Testis (tissue), 5 donors: ENCODE data around the gene PPP1R7. TPM values are rescaled to one million over a fixed set of nuclear protein-coding genes. Genes with fewer than 3 reads are reported as not detected.
A peak's percentile ranks its signal among the peaks of the same experiment; 100 is the strongest.
"Not testable (repeated sequence)": the region's sequence is repeated elsewhere in the genome, so short reads cannot be mapped to it uniquely, and the experiment has no call there.

Source experiments
- DNase-seq: peaks from one replicate; pipeline ENCODE4 v3.0.0-alpha.2; 2019
- H3K27ac ChIP-seq, 2 donors: fragments of 200-600 bp; sonication (generic); one replicate each; pipeline ENCODE4 v1.5.1; 2019
- H3K27me3 ChIP-seq: fragments of 200-600 bp; sonication (generic); one replicate; pipeline ENCODE4 v1.5.1; 2019
- H3K36me3 ChIP-seq: fragments of 200-600 bp; sonication (generic); one replicate; pipeline ENCODE4 v1.5.1; 2017; ENCODE audit warnings: low read depth; ENCODE audit errors: missing control alignments
- H3K4me1 ChIP-seq: fragments of 200-600 bp; sonication (generic); one replicate; pipeline ENCODE4 v1.5.1; 2019
- H3K4me3 ChIP-seq, 2 donors: fragments of 200-600 bp; sonication (generic); one replicate each; pipeline ENCODE4 v1.5.1; 2017 to 2019
- H3K9me3 ChIP-seq: fragments of 200-600 bp; sonication (generic); one replicate; pipeline ENCODE4 v1.5.1; 2017
- POLR2A ChIP-seq: fragments of 450-650 bp; IDR thresholded peaks from one replicate; pipeline ENCODE4 v1.6.1; 2017; ENCODE audit warnings: antibody characterized with exemption, mild to moderate bottlenecking, moderate library complexity
- WGBS, 2 donors: methylation state at CpG; one replicate each; pipeline ENCODE4 v1.1.5; 2018; 5-methylcytosine and 5-hydroxymethylcytosine counted together
- intact Hi-C: fragments of 100-400 bp; cut with DNase I; formaldehyde crosslinking; loops from one replicate; pipeline ENCODE4 v1.15.1; 2023; ENCODE audit warnings: low total_unique reads
- long read RNA-seq, 2 donors: transcript quantifications; one replicate each; lab custom pipeline, GENCODE V29; 2026
- polyA plus RNA-seq: library from polyadenylated mRNA; stranded (reverse); fragments of 350-450 nt; fragmentation: Illumina TruSeq; extraction: RNeasy Lipid Tissue Mini Kit (QIAGEN cat#74804); gene quantifications from one replicate; pipeline ENCODE4 v1.2.3, GENCODE V29; 2014; ENCODE audit warnings: low read depth, low replicate concordance; ENCODE audit not compliant: insufficient read depth
- total RNA-seq, 2 donors: library from RNA; depleted of rRNA; stranded (reverse); fragments of >200 nt; gene quantifications; one replicate each; pipeline ENCODE4 v1.2.3, GENCODE V29; 2016
- TF ChIP-seq, protein P1 (sequence below), 3 experiments: fragments of 450-650 bp in 2 of 3; fragments of 200-600 bp in 1 of 3; sonication (generic) in 1 of 3; IDR thresholded peaks; one replicate each; pipeline ENCODE4 v1.5.1; 2016 to 2019; ENCODE audit warnings: antibody characterized with exemption in 3 of 3, mild to moderate bottlenecking in 2 of 3, moderate library complexity in 1 of 3

PPP1R7 gene, protein sequence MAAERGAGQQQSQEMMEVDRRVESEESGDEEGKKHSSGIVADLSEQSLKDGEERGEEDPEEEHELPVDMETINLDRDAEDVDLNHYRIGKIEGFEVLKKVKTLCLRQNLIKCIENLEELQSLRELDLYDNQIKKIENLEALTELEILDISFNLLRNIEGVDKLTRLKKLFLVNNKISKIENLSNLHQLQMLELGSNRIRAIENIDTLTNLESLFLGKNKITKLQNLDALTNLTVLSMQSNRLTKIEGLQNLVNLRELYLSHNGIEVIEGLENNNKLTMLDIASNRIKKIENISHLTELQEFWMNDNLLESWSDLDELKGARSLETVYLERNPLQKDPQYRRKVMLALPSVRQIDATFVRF
- total RNA-seq (100 to 1,000 TPM; 100 to 139 TPM), polyA plus RNA-seq (358 TPM)
- long read RNA-seq, donor 1, transcript PPP1R7-201 (10 exons, 2,386 nt): major isoform, 20 of 67 reads
- long read RNA-seq, donor 1, transcript PPP1R7-206 (9 exons, 965 nt): minor isoform, 7 of 67 reads
- long read RNA-seq, donor 1, partial matches to known transcripts: 38 of 67 reads
- long read RNA-seq, donor 1, other reads (novel, unspliced or antisense): 0 of 67 reads
- long read RNA-seq, donor 2, transcript PPP1R7-201 (10 exons, 2,386 nt): major isoform, 12 of 21 reads
- long read RNA-seq, donor 2, partial matches to known transcripts: 5 of 21 reads
- long read RNA-seq, donor 2, other reads (novel, unspliced or antisense): 0 of 21 reads

DNA sequence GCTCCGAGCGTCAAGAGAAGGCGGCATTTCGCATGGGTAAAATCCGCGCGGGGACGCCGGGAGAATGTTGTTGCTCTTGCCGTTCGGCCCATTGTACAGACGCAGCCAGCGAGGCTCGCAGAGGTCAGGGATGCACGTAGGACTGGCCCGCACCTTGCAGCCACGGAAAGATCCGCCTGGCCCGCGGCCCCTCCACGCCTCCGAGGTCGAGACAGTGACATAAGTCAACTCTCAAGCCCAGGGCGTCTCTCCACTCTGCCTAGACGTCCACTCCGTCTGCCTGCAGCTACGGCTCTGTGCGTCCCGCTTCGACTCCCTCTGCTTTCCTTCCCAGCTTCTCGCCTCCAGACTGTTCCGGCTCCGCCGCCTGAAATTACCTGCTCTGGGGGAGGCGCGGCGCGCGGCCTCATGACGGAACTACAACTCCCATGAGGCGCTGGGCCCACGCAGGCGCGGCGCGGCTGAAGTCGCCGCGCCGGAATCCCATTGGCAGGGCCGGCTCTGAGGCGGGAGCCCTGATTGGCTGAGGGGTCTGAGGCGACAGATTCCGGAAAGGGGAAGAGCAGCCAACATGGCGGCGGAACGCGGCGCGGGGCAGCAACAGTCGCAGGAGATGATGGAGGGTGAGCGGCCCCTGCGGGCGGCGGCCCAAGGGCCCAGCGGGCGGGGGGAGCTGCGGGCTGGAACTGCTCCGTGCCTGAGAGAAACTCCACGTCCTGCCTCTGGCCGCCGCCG lies at the start of gene PPP1R7:
PPP1R7 (plus strand) TSS at position 543 of the 735 bp plus-strand sequence; CDS start at position 572, 29 bp downstream.
- WGBS, 2 donors: 0 to 1% methylated on average over 18 to 69 of the region's 73 CpGs
- TF ChIP-seq POLR2A: peak; percentile 34
- TF ChIP-seq, protein P1, sequence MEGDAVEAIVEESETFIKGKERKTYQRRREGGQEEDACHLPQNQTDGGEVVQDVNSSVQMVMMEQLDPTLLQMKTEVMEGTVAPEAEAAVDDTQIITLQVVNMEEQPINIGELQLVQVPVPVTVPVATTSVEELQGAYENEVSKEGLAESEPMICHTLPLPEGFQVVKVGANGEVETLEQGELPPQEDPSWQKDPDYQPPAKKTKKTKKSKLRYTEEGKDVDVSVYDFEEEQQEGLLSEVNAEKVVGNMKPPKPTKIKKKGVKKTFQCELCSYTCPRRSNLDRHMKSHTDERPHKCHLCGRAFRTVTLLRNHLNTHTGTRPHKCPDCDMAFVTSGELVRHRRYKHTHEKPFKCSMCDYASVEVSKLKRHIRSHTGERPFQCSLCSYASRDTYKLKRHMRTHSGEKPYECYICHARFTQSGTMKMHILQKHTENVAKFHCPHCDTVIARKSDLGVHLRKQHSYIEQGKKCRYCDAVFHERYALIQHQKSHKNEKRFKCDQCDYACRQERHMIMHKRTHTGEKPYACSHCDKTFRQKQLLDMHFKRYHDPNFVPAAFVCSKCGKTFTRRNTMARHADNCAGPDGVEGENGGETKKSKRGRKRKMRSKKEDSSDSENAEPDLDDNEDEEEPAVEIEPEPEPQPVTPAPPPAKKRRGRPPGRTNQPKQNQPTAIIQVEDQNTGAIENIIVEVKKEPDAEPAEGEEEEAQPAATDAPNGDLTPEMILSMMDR (IDR thresholded peaks at IDR 0.05): peak in 1 of 3 experiments; percentile 10
- intact Hi-C loops: no loop called here

DNA sequence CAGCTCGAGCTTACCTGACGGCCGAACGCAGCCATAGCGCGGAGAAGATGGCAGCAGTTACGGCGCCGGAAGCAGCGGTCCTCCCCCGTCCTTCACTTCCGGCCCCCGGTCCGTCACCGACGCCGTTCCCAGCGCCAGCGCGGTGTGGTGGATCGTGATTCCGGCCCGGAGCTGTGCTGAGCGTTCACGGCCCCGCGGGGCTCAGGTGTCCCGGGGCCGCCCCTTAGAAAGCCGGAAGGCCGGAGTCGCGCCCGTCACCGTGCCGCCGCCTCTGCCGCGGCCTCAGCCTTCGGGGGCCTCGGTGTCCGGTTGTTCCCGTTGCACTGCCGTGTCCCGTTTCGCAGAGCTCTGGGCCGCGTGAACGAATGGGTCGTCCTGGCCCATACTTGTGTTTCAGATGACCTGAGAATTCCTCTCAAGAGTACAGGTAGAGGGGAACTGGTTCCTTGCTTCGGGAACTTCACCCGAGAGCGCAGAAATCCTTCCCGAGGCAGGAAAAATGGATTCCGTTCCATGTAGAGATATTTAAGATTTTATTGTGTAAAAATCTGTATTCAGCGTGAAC lies 47.9 kb upstream of the PPP1R7 start, which contains the start of gene MTERF4:
MTERF4 (minus strand) TSS at position 49 of the 565 bp plus-strand sequence; CDS start at position 35, 14 bp downstream.
- TF ChIP-seq POLR2A: peak; percentile 4
- TF ChIP-seq, protein P1 (IDR thresholded peaks at IDR 0.05): peak in 1 of 3 experiments; percentile 8
- intact Hi-C loops: no loop called here
- Histone ChIP-seq H3K4me3 (peak within 1 kb of the TSS; percentile 92 to 95), H3K27ac (peak within 1 kb of the TSS; percentile 90 to 93), H3K9me3 (no peaks in the 10 kb centered on the region), H3K4me1 (peaks cover 14% of the 10 kb centered on the region), H3K27me3 (no peaks in the 10 kb centered on the region), H3K36me3 (no peaks in the 10 kb centered on the region)
- peak; percentile 90 for DNase-seq
- WGBS, 2 donors: 0 to 1% methylated on average over 29 to 56 of the region's 56 CpGs

More for the DNA sequence above, at the start of gene PPP1R7:
- H3K4me3 ChIP-seq: peak within 1 kb of the TSS; percentile 87 to 91
- DNase-seq: peak; percentile 96
- H3K4me1 ChIP-seq: peaks cover 7% of the 10 kb centered on the region
- peak within 1 kb of the TSS; percentile 79 to 82 for H3K27ac ChIP-seq
- H3K9me3 ChIP-seq: no peaks in the 10 kb centered on the region
- H3K27me3 ChIP-seq: no peaks in the 10 kb centered on the region
- no peaks in the 10 kb centered on the region for H3K36me3 ChIP-seq

DNA sequence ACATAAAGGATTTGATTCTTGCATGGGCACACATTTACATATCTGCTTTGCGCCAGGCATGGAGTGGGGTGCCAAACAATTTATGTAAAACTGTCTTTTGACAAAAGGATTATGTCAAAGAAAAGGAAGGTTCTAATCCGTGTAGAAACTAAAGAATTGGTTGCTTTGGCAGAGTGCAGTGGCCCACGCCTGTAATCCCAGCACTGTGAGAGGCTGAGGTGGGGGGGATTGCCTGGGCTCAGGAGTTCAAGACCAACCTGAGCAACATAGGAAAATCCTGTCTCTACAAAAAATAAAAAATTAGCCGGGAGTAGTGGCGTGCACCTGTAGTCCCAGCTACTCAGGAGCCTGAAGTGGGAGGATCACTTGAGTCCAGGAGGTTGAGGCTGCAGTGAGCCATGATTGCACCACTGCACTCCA lies 47.1 kb upstream of the PPP1R7 start:
- H3K9me3 ChIP-seq: no peaks in the 10 kb centered on the region
- no peaks in the 10 kb centered on the region for H3K36me3 ChIP-seq
- no peaks in the 10 kb centered on the region for H3K27me3 ChIP-seq
- intact Hi-C loops: no loop called here
- H3K27ac ChIP-seq: no peak overlapping the region
- peaks cover 14% of the 10 kb centered on the region for H3K4me1 ChIP-seq
- peak; percentile 13 for DNase-seq
- H3K4me3 ChIP-seq: peak overlapping the region in 1 of 2 donors; percentile 95
- TF ChIP-seq POLR2A: no peak
- TF ChIP-seq, protein P1 (IDR thresholded peaks at IDR 0.05): no peak
- whole genome bisulfite sequencing, 2 donors: 32 to 43% methylated on average over 5 of the region's 5 CpGs

DNA sequence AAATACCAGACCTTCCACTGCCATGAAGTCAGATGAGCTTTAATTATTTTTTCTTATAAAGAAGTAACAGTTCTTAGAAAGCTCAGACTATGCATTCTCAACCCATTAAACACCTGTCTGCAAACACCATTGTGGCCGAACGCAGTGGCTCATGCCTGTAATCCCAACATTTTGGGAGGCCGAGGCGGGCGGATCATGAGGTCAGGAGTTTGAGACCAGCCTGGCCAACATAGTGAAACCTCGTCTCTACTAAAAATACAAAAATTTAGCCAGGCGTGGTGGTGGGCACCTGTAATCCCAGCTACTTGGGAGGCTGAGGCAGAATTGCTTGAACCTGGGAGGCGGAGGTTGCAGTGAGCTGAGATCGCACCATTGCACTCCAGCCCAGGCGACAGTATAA lies 45.7 kb upstream of the PPP1R7 start:
- H3K4me3 ChIP-seq, intact Hi-C loops, DNase-seq, H3K27me3 ChIP-seq, H3K27ac ChIP-seq, H3K36me3 ChIP-seq, H3K9me3 ChIP-seq: not testable (repeated sequence)
- 92 to 94% methylated on average over 10 of the region's 10 CpGs for WGBS, 2 donors
- peaks cover 14% of the 10 kb centered on the region for H3K4me1 ChIP-seq
